GM12878 (cell line): ENCODE results near the gene NTRK3. TPM values are rescaled to one million over a fixed set of nuclear protein-coding genes. Genes with fewer than 3 reads are reported as not detected.

Experiments used
- BHLHE40 ChIP-seq, 2 experiments: fragments of 450-650 bp in 1 of 2; IDR thresholded peaks; 2 replicates each; pipeline ENCODE4 v1.6.1; 2011 to 2017; ENCODE audit warnings: low read depth in 2 of 2, borderline replicate concordance in 1 of 2, improper control_type of control experiment in 1 of 2, low read length in 1 of 2, mild to moderate bottlenecking in 1 of 2
- EP300 ChIP-seq, 2 experiments: fragments of 150-350 bp in 1 of 2; IDR thresholded peaks; 2 replicates each; pipeline ENCODE4 v1.6.1; 2011 to 2012; ENCODE audit warnings: low read depth in 2 of 2, low read length in 2 of 2, borderline replicate concordance in 1 of 2, improper control_type of control experiment in 1 of 2, inconsistent platforms in 1 of 2; ENCODE audit not compliant: control insufficient read depth in 1 of 2
- IKZF1 ChIP-seq: fragments of 450-650 bp; conservative IDR thresholded peaks from 2 replicates; pipeline ENCODE4 v1.6.1; 2017; ENCODE audit warnings: antibody characterized with exemption, mild to moderate bottlenecking
- IRF3 ChIP-seq: fragments of 450-650 bp; IDR thresholded peaks from 2 replicates; pipeline ENCODE4 v1.6.1; 2014; ENCODE audit warnings: mild to moderate bottlenecking
- KLF5 ChIP-seq: fragments of 450-650 bp; IDR thresholded peaks from 2 replicates; pipeline ENCODE4 v1.6.1; 2014; ENCODE audit warnings: mild to moderate bottlenecking; ENCODE audit not compliant: partially characterized antibody
- POU2F2 ChIP-seq: IDR thresholded peaks from 3 replicates; pipeline ENCODE4 v1.6.1; 2011; ENCODE audit warnings: low read depth, mild to moderate bottlenecking, low read length, borderline replicate concordance
- RELA ChIP-seq: fragments of 450-650 bp; IDR thresholded peaks from 2 replicates; pipeline ENCODE4 v1.8.0; 2014; ENCODE audit warnings: borderline replicate concordance; ENCODE audit not compliant: partially characterized antibody
- RELB ChIP-seq: fragments of 450-650 bp; IDR thresholded peaks from 2 replicates; pipeline ENCODE4 v1.6.1; 2017; ENCODE audit warnings: low read depth, mild to moderate bottlenecking, moderate library complexity
- ZNF24 ChIP-seq: fragments of 450-650 bp; IDR thresholded peaks from 2 replicates; pipeline ENCODE4 v1.6.1; 2017; ENCODE audit warnings: antibody characterized with exemption, mild to moderate bottlenecking
- ZNF622 ChIP-seq: fragments of 450-650 bp; IDR thresholded peaks from 2 replicates; pipeline ENCODE4 v1.6.1; 2017; ENCODE audit warnings: mild to moderate bottlenecking, inconsistent platforms
- polyA plus RNA-seq, 11 experiments: library from polyadenylated mRNA; depleted of rRNA in 4 of 11; unstranded in 6 of 11; stranded (reverse) in 5 of 11; fragments of >200 nt; fragmentation: Nextera tagmentation in 4 of 11; fragmentation: Illumina TruSeq in 1 of 11; extraction: Ambion mirVana in 4 of 11; extraction: Trizol in 1 of 11; gene quantifications; 1 replicate in 1 of 11; 2 replicates in 10 of 11; pipeline versions ENCODE4 v1.2.1 to v1.2.3, GENCODE V29; 2011 to 2016; ENCODE audit warnings: inconsistent platforms in 2 of 11, missing spikeins in 2 of 11, low read depth in 1 of 11
- total RNA-seq, 4 experiments: library from RNA; depleted of rRNA in 3 of 4; stranded (reverse); fragments of >200 nt in 3 of 4; fragmentation: Illumina TruSeq in 1 of 4; extraction: Trizol in 1 of 4; gene quantifications; 2 replicates each; pipeline versions ENCODE4 v1.2.1 to v1.2.3, GENCODE V29; 2013 to 2021
- TF ChIP-seq, protein P1 (sequence below): IDR thresholded peaks from 2 replicates; pipeline ENCODE4 v1.6.1; 2012; ENCODE audit warnings: low read depth, low read length, improper control_type of control experiment

NTRK3 gene
- total and polyA plus RNA-seq, 10 of the 15 experiments (the other 5 are each of a cell fraction or from before 2014, with no cell fraction given), result not detected

- TF ChIP-seq, protein P1, sequence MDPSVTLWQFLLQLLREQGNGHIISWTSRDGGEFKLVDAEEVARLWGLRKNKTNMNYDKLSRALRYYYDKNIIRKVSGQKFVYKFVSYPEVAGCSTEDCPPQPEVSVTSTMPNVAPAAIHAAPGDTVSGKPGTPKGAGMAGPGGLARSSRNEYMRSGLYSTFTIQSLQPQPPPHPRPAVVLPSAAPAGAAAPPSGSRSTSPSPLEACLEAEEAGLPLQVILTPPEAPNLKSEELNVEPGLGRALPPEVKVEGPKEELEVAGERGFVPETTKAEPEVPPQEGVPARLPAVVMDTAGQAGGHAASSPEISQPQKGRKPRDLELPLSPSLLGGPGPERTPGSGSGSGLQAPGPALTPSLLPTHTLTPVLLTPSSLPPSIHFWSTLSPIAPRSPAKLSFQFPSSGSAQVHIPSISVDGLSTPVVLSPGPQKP, result no peak
- TF ChIP-seq IKZF1 (no peak), POU2F2 (no peak), BHLHE40 (IDR thresholded peaks at IDR 0.05; ENCODE audit: borderline replicate concordance in 1 of 2, low read depth in 2 of 2, low read length in 1 of 2) (no peak), IRF3 (no peak), EP300 (IDR thresholded peaks at IDR 0.05; ENCODE audit: borderline replicate concordance in 1 of 2, control insufficient read depth in 1 of 2, low read depth in 2 of 2, low read length in 2 of 2) (no peak), ZNF622 (no peak), KLF5 (no peak), RELB (no peak), RELA (no peak), ZNF24 (no peak)
Measured at GRCh38 chr15:88118741-88119140, 137.8 kb downstream of the NTRK3 start (continued).
